HepG2 (cell line): Measurements from ENCODE around the gene BICDL2. TPM values are rescaled to one million over a fixed set of nuclear protein-coding genes. Genes with fewer than 3 reads are reported as not detected.

Experiments used
- ATAC-seq: fragments of 200-7000 bp; cut with Tn5 transposase; 3 replicates; pipeline ENCODE4 v1.9.1; 2020; ENCODE audit warnings: mild to moderate bottlenecking, moderate library complexity
- BruUV-seq: library from RNA; stranded (reverse); fragments of 400-500 nt; replicated peaks from 2 replicates; lab custom pipeline; 2021; lab: Mats Ljungman, UMichigan
- CTCF ChIA-PET: fragments of 300-600 bp; formaldehyde crosslinking; extraction: SDS; loops from one replicate; lab custom pipeline; 2021; ENCODE audit warnings: low total read pairs, inconsistent platforms, low intra/inter-chr PET ratio; lab: Yijun Ruan, JAX
- POLR2A ChIA-PET: fragments of 350-600 bp; sonication (Branson Sonifier 250); formaldehyde crosslinking; loops from one replicate; lab custom pipeline; 2020; ENCODE audit warnings: antibody characterized with exemption, inconsistent platforms; lab: Yijun Ruan, JAX
- DNase-seq: peaks from one replicate; pipeline ENCODE4 v3.0.0-alpha.2; 2015; ENCODE audit warnings: low spot score
- FAIRE-seq: peaks from 3 replicates; lab custom pipeline; 2011; peaks lifted over from hg19 to GRCh38; lab: Jason Lieb, UNC
- H2AFZ ChIP-seq: one replicate; pipeline ENCODE4 v1.6.1; 2011; ENCODE audit warnings: low read length, inconsistent platforms
- H3K27ac ChIP-seq: fragments of 300-600 bp; 3 replicates; pipeline ENCODE4 v1.8.0; 2011; ENCODE audit warnings: mixed run types, mild to moderate bottlenecking, mixed read lengths, low read length, inconsistent platforms; ENCODE audit not compliant: insufficient read depth; ENCODE audit errors: extremely low read length
- H3K27me3 ChIP-seq, 2 experiments: fragments of 200-600 bp in 1 of 2; 2 replicates in 1 of 2; 3 replicates in 1 of 2; pipeline versions ENCODE4 v1.6.0 to v1.8.0; 2011; ENCODE audit warnings: low read length in 2 of 2, mild to moderate bottlenecking in 2 of 2, moderate library complexity in 2 of 2, inconsistent platforms in 1 of 2; ENCODE audit not compliant: insufficient read depth in 2 of 2, control insufficient read depth in 1 of 2
- H3K36me3 ChIP-seq, 2 experiments: fragments of 200-600 bp in 1 of 2; replicated peaks in 1 of 2; 2 replicates in 1 of 2; 3 replicates in 1 of 2; pipeline versions ENCODE4 v1.5.1 to v1.8.0; 2011; ENCODE audit warnings: low read length in 2 of 2, inconsistent platforms in 1 of 2; ENCODE audit not compliant: insufficient read depth in 2 of 2, control insufficient read depth in 1 of 2
- H3K4me1 ChIP-seq: 2 replicates; pipeline ENCODE4 v1.5.1; 2012; ENCODE audit warnings: low read length, inconsistent platforms; ENCODE audit not compliant: insufficient read depth
- H3K4me2 ChIP-seq: 2 replicates; pipeline ENCODE4 v1.6.0; 2011; ENCODE audit warnings: low read depth, low read length, inconsistent platforms
- H3K4me3 ChIP-seq, 3 experiments: fragments of 200-600 bp in 1 of 3; sonication (generic), shearing (Covaris generic) in 1 of 3; replicated peaks in 1 of 3; 2 replicates each; pipeline ENCODE4 v1.5.1; 2011 to 2016; ENCODE audit warnings: low read length in 3 of 3, inconsistent platforms in 2 of 3, low read depth in 2 of 3, mild to moderate bottlenecking in 2 of 3, control low read depth in 1 of 3, mixed read lengths in 1 of 3; ENCODE audit not compliant: insufficient read depth in 1 of 3
- H3K79me2 ChIP-seq: one replicate; pipeline ENCODE4 v1.6.1; 2011; ENCODE audit warnings: low read length, inconsistent platforms; ENCODE audit not compliant: insufficient read depth
- H3K9ac ChIP-seq: 2 replicates; pipeline ENCODE4 v1.6.0; 2011; ENCODE audit warnings: mild to moderate bottlenecking, low read depth, low read length, inconsistent platforms; ENCODE audit not compliant: insufficient read depth
- H3K9me3 ChIP-seq: 2 replicates; pipeline ENCODE4 v1.5.1; 2012; ENCODE audit warnings: mild to moderate bottlenecking, low read length
- H4K20me1 ChIP-seq: 2 replicates; pipeline ENCODE4 v1.6.0; 2011; ENCODE audit warnings: inconsistent platforms, mild to moderate bottlenecking, low read length, moderate library complexity; ENCODE audit not compliant: insufficient read depth
- CEBPB ChIP-seq: IDR thresholded peaks from 2 replicates; pipeline ENCODE4 v1.6.1; 2011; ENCODE audit warnings: low read depth, low read length, improper control_type of control experiment, borderline replicate concordance
- CEBPG ChIP-seq: IDR thresholded peaks from 2 replicates; pipeline ENCODE4 v1.6.1; 2016
- FOXO1 ChIP-seq: sonication (generic); formaldehyde crosslinking; IDR thresholded peaks from 2 replicates; pipeline ENCODE4 v1.4.0; 2020; ENCODE audit warnings: missing genetic modification reagents
- FOXP1 ChIP-seq, 2 experiments: fragments of 450-650 bp in 1 of 2; IDR thresholded peaks; 2 replicates each; pipeline ENCODE4 v1.6.1; 2017 to 2018; ENCODE audit warnings: antibody characterized with exemption in 1 of 2
- GATAD2A ChIP-seq: IDR thresholded peaks from 2 replicates; pipeline ENCODE4 v1.6.1; 2016
- GFI1 ChIP-seq: sonication (generic); formaldehyde crosslinking; IDR thresholded peaks from 2 replicates; pipeline ENCODE4 v1.5.0; 2020; ENCODE audit warnings: missing genetic modification reagents, mild to moderate bottlenecking, borderline replicate concordance
- GLI4 ChIP-seq: sonication (generic); formaldehyde crosslinking; IDR thresholded peaks from 2 replicates; pipeline ENCODE4 v1.5.1; 2020; ENCODE audit warnings: missing genetic modification reagents, mild to moderate bottlenecking, moderate library complexity, borderline replicate concordance
- KDM1A ChIP-seq: IDR thresholded peaks from 2 replicates; pipeline ENCODE4 v1.6.1; 2016; ENCODE audit warnings: missing compliant biosample characterization
- KDM3A ChIP-seq: IDR thresholded peaks from 2 replicates; pipeline ENCODE4 v1.6.1; 2018; ENCODE audit warnings: low read depth, missing compliant biosample characterization
- NR2F1 ChIP-seq, 2 experiments: fragments of 450-650 bp in 1 of 2; formaldehyde crosslinking in 1 of 2; IDR thresholded peaks; 2 replicates each; pipeline versions ENCODE4 v1.5.0 to v1.6.1; 2016 to 2020; ENCODE audit warnings: mild to moderate bottlenecking in 1 of 2, missing compliant biosample characterization in 1 of 2, missing genetic modification reagents in 1 of 2, moderate library complexity in 1 of 2
- NR2F6 ChIP-seq, 2 experiments: IDR thresholded peaks; 2 replicates each; pipeline ENCODE4 v1.6.1; 2016; ENCODE audit warnings: antibody characterized with exemption in 1 of 2, mild to moderate bottlenecking in 1 of 2
- SOX6 ChIP-seq, 2 experiments: fragments of 450-650 bp in 1 of 2; sonication (generic) in 1 of 2; formaldehyde crosslinking in 1 of 2; IDR thresholded peaks; 2 replicates each; pipeline versions ENCODE4 v1.4.0 to v1.6.1; 2017 to 2020; ENCODE audit warnings: antibody characterized with exemption in 1 of 2, mild to moderate bottlenecking in 1 of 2, missing genetic modification reagents in 1 of 2
- SP5 ChIP-seq: IDR thresholded peaks from 2 replicates; pipeline ENCODE4 v1.6.1; 2016; ENCODE audit warnings: low read depth, borderline replicate concordance
- ZMYM3 ChIP-seq: sonication (generic); formaldehyde crosslinking; IDR thresholded peaks from 2 replicates; pipeline ENCODE4 v1.5.1; 2020; ENCODE audit warnings: mild to moderate bottlenecking, missing genetic modification reagents
- WGBS: methylation state at CpG from one replicate; pipeline ENCODE4 v1.1.6; 2017; ENCODE audit warnings: low lambda C conversion rate; 5-methylcytosine and 5-hydroxymethylcytosine counted together
- in situ Hi-C: cut with HindIII; loops from 2 replicates; pipeline ENCODE4 v1.10.0; 2017; ENCODE audit warnings: low pct_unique_long_range_greater_than_20kb; ENCODE audit not compliant: extremely low pct_ligation_motif_present
- intact Hi-C: fragments of 100-400 bp; cut with micrococcal nuclease; formaldehyde crosslinking; loops from one replicate; pipeline ENCODE4 v1.10.0; 2022; ENCODE audit not compliant: unreplicated experiment
- polyA plus RNA-seq, 8 experiments: library from polyadenylated mRNA; depleted of rRNA in 3 of 8; stranded (reverse) in 7 of 8; unstranded in 1 of 8; fragments of >200 nt; fragmentation: Illumina TruSeq in 4 of 8; extraction: Trizol in 4 of 8; gene quantifications; 2 replicates each; pipeline versions ENCODE4 v1.2.1 to v1.2.3, GENCODE V29; 2011 to 2016; ENCODE audit warnings: low read depth in 4 of 8, missing spikeins in 1 of 8, mixed read lengths in 1 of 8; ENCODE audit not compliant: insufficient read depth in 1 of 8
- total RNA-seq, 5 experiments: library from RNA; depleted of rRNA; stranded (reverse); fragments of >200 nt; fragmentation: Illumina TruSeq; extraction: Trizol; gene quantifications; 2 replicates each; pipeline ENCODE4 v1.2.3, GENCODE V29; 2016; ENCODE audit warnings: low read depth in 1 of 5
- TF ChIP-seq, protein P1 (sequence below): sonication (generic); formaldehyde crosslinking; IDR thresholded peaks from 2 replicates; pipeline ENCODE4 v1.5.0; 2020; ENCODE audit warnings: mild to moderate bottlenecking, missing genetic modification reagents
- TF ChIP-seq, protein P2 (sequence below): sonication (generic); formaldehyde crosslinking; IDR thresholded peaks from 2 replicates; pipeline ENCODE4 v1.4.0; 2020; ENCODE audit warnings: missing genetic modification reagents, low read depth, mild to moderate bottlenecking, borderline replicate concordance
- TF ChIP-seq, protein P3 (sequence below): sonication (generic); formaldehyde crosslinking; IDR thresholded peaks from 2 replicates; pipeline ENCODE4 v1.4.0; 2020; ENCODE audit warnings: missing genetic modification reagents
- TF ChIP-seq, protein P4 (sequence below), 2 experiments: fragments of 450-650 bp in 1 of 2; sonication (generic) in 1 of 2; formaldehyde crosslinking; IDR thresholded peaks; 2 replicates each; pipeline versions ENCODE4 v1.5.0 to v1.8.0; 2020 to 2022; ENCODE audit warnings: mild to moderate bottlenecking in 1 of 2, missing genetic modification reagents in 1 of 2

Gene BICDL2
- total and polyA plus RNA-seq, 2 of the 13 experiments (the other 11 are each of a cell fraction or from before 2014, with no cell fraction given) = 0.12 TPM; not detected in 1

DNA sequence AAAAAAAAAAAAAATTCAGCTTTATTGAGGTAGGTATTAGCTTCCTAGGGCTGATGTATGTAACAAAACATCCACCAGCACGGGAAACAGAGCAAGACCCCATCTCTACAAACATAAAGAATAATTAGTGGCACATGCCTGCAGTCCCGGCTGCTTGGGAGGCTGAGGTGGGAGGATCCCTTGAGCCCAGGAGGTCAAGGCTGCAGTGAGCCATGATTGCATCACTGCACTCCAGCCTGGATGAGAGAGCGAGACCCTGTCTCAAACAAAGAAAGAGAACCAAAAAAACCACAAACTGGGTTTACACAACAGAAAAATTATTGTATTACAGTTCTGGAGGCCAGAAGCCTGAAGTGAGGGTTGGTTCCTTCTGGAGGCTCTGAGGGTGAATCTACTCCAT lies 5.6 kb upstream of the BICDL2 start:
- POLR2A ChIA-PET = interaction anchor here (0.6 to 2.0 kb wide), 4 partner anchors 13 to 46 kb away, joined by 3 to 6 read pairs (median 6); partner anchors contain the start of gene TNFRSF12A

More for the DNA sequence above, 5.6 kb upstream of the BICDL2 start:
- Histone ChIP-seq H3K79me2 (no peaks in the 10 kb centered on the region), H3K4me2 (no peak overlapping the region), H3K36me3 (no peaks in the 10 kb centered on the region), H3K9ac (no peak overlapping the region), H2AFZ (no peak overlapping the region), H3K4me3 (no peak overlapping the region), H3K9me3 (no peaks in the 10 kb centered on the region), H3K27me3 (peaks cover 12 to 70% of the 10 kb centered on the region in 2 experiments; a peak in 4 of 5 replicates), H4K20me1 (no peaks in the 10 kb centered on the region), H3K4me1 (peaks cover 40% of the 10 kb centered on the region), H3K27ac (no peak overlapping the region)
- in situ Hi-C loops = no loop called here
- TF ChIP-seq, protein P1, sequence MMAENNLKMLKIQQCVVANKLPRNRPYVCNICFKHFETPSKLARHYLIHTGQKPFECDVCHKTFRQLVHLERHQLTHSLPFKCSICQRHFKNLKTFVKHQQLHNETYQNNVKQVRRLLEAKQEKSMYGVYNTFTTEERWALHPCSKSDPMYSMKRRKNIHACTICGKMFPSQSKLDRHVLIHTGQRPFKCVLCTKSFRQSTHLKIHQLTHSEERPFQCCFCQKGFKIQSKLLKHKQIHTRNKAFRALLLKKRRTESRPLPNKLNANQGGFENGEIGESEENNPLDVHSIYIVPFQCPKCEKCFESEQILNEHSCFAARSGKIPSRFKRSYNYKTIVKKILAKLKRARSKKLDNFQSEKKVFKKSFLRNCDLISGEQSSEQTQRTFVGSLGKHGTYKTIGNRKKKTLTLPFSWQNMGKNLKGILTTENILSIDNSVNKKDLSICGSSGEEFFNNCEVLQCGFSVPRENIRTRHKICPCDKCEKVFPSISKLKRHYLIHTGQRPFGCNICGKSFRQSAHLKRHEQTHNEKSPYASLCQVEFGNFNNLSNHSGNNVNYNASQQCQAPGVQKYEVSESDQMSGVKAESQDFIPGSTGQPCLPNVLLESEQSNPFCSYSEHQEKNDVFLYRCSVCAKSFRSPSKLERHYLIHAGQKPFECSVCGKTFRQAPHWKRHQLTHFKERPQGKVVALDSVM (CRISPR knock-in tag) = peak; percentile 98
- 0 out of 4 replicates have a peak, but pooled peaks of 1 of the 2 experiments have one; percentile 13 for TF ChIP-seq NR2F1 (CRISPR knock-in tag; IDR thresholded peaks at IDR 0.05)
- TF ChIP-seq SOX6 (IDR thresholded peaks at IDR 0.05) = no peak
- peak; percentile 33; the same call in 1 of the 2 replicates for TF ChIP-seq SOX6 (CRISPR knock-in tag; IDR thresholded peaks at IDR 0.05)
- no peak for TF ChIP-seq GLI4 (CRISPR knock-in tag)
- 0 out of 2 replicates have a peak, but pooled peaks have one; percentile 32 for TF ChIP-seq GATAD2A (CRISPR knock-in tag)
- no peak for TF ChIP-seq FOXP1 (IDR thresholded peaks at IDR 0.05)
- no peak for TF ChIP-seq FOXP1 (CRISPR knock-in tag; IDR thresholded peaks at IDR 0.05)
- no peak for TF ChIP-seq NR2F6 (IDR thresholded peaks at IDR 0.05)
- 0 out of 2 replicates have a peak, but pooled peaks have one; percentile 36 for TF ChIP-seq NR2F6 (CRISPR knock-in tag; IDR thresholded peaks at IDR 0.05)
- TF ChIP-seq ZMYM3 (CRISPR knock-in tag) = peak; percentile 57; the same call in 1 of the 2 replicates
- TF ChIP-seq FOXO1 = no peak
- 0 out of 2 replicates have a peak, but pooled peaks have one; percentile 12 for TF ChIP-seq SP5 (CRISPR knock-in tag)
- TF ChIP-seq GFI1 (CRISPR knock-in tag) = no peak
- TF ChIP-seq KDM1A (CRISPR knock-in tag) = 0 out of 2 replicates have a peak, but pooled peaks have one; percentile 41
- TF ChIP-seq, protein P2, sequence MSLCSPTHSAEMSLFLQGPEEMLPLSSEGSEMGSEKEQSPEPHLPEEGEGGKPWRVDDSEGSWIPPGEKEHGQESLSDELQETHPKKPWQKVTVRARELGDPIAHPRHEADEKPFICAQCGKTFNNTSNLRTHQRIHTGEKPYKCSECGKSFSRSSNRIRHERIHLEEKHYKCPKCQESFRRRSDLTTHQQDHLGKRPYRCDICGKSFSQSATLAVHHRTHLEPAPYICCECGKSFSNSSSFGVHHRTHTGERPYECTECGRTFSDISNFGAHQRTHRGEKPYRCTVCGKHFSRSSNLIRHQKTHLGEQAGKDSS (CRISPR knock-in tag) = no peak
- TF ChIP-seq KDM3A (CRISPR knock-in tag) = no peak
- TF ChIP-seq, protein P3, sequence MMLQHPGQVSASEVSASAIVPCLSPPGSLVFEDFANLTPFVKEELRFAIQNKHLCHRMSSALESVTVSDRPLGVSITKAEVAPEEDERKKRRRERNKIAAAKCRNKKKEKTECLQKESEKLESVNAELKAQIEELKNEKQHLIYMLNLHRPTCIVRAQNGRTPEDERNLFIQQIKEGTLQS (CRISPR knock-in tag) = peak; percentile 69; the same call in 1 of the 2 replicates
- 0 out of 2 replicates have a peak, but pooled peaks have one; percentile 7 for TF ChIP-seq CEBPB
- peak; percentile 82 for TF ChIP-seq CEBPG (CRISPR knock-in tag)
- TF ChIP-seq, protein P4, sequence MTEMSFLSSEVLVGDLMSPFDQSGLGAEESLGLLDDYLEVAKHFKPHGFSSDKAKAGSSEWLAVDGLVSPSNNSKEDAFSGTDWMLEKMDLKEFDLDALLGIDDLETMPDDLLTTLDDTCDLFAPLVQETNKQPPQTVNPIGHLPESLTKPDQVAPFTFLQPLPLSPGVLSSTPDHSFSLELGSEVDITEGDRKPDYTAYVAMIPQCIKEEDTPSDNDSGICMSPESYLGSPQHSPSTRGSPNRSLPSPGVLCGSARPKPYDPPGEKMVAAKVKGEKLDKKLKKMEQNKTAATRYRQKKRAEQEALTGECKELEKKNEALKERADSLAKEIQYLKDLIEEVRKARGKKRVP (CRISPR knock-in tag; IDR thresholded peaks at IDR 0.05) = peak in 1 of 2 experiments; percentile 69; a peak in 2 of 4 replicates
- ATAC-seq = no peak
- intact Hi-C loops = no loop called here
- CTCF ChIA-PET = no interaction called here
- 9% methylated on average over 3 of the region's 3 CpGs for WGBS
- DNase-seq = no peak
- no TSS peak for BruUV-seq
- no peak for FAIRE-seq
